ENCODE data around the gene LRRTM3.

- TF ChIP-seq CTCF (IDR thresholded peaks at IDR 0.05): no peak
- TF ChIP-seq POLR2A (IDR thresholded peaks at IDR 0.05): no peak
Measured at GRCh38 chr10:66999762-67000545, 74.1 kb downstream of the LRRTM3 start.
